ENCODE measurements around the gene CNR1. TPM values are rescaled to one million over a fixed set of nuclear protein-coding genes. Genes with fewer than 3 reads are reported as not detected.

The CNR1 gene
- total and polyA plus RNA-seq, 7 donors, result under 0.01 to 27.7 (median 19.1) TPM

- intact Hi-C loops (cut with DNase I), result no loop called here
- WGBS, 2 donors, result 87 to 92% methylated on average over 4 of the region's 4 CpGs
- H3K4me3 ChIP-seq, result no peak overlapping the region
- DNase-seq, result no peak
- no peaks in the 10 kb centered on the region for H3K9me3 ChIP-seq
- no peaks in the 10 kb centered on the region for H3K4me1 ChIP-seq
- no peaks in the 10 kb centered on the region for H3K27me3 ChIP-seq
- H3K36me3 ChIP-seq, result no peaks in the 10 kb centered on the region
- TF ChIP-seq EP300 (IDR thresholded peaks at IDR 0.05) (no peak), POLR2A (IDR thresholded peaks at IDR 0.05) (no peak), CTCF (IDR thresholded peaks at IDR 0.05) (no peak), POLR2AphosphoS5 (IDR thresholded peaks at IDR 0.05) (no peak)
- no peak overlapping the region for H3K27ac ChIP-seq
Measured at GRCh38 chr6:88184921-88185320, 18.8 kb upstream of the CNR1 start.

- TF ChIP-seq EP300 (IDR thresholded peaks at IDR 0.05) (no peak), CTCF (IDR thresholded peaks at IDR 0.05) (no peak), POLR2AphosphoS5 (IDR thresholded peaks at IDR 0.05) (no peak), POLR2A (IDR thresholded peaks at IDR 0.05) (no peak)
- H3K36me3 ChIP-seq, result no peaks in the 10 kb centered on the region
- no peaks in the 10 kb centered on the region for H3K27me3 ChIP-seq
- no peaks in the 10 kb centered on the region for H3K9me3 ChIP-seq
- H3K4me3 ChIP-seq, result no peak overlapping the region
- WGBS, 2 donors, result 74 to 85% methylated on average over 2 of the region's 2 CpGs
- no peaks in the 10 kb centered on the region for H3K4me1 ChIP-seq
- no peak overlapping the region for H3K27ac ChIP-seq
- intact Hi-C loops (cut with DNase I), result no loop called here
- no peak for DNase-seq
Measured at GRCh38 chr6:88183471-88183870, 17.3 kb upstream of the CNR1 start.

- WGBS, 2 donors, result 29 to 30% methylated on average over 1 of the region's 1 CpG
- Histone ChIP-seq H3K27me3 (no peaks in the 10 kb centered on the region), H3K4me3 (no peak overlapping the region), H3K4me1 (no peaks in the 10 kb centered on the region), H3K9me3 (no peaks in the 10 kb centered on the region), H3K36me3 (no peaks in the 10 kb centered on the region), H3K27ac (no peak overlapping the region)
- intact Hi-C loops (cut with DNase I), result no loop called here
- TF ChIP-seq CTCF (IDR thresholded peaks at IDR 0.05) (no peak), POLR2AphosphoS5 (IDR thresholded peaks at IDR 0.05) (no peak), EP300 (IDR thresholded peaks at IDR 0.05) (no peak), POLR2A (IDR thresholded peaks at IDR 0.05) (no peak)
- no peak for DNase-seq
Measured at GRCh38 chr6:88179692-88180091, 13.5 kb upstream of the CNR1 start.

- Histone ChIP-seq H3K4me1 (no peaks in the 10 kb centered on the region), H3K9me3 (no peaks in the 10 kb centered on the region), H3K36me3 (no peaks in the 10 kb centered on the region), H3K27me3 (no peaks in the 10 kb centered on the region), H3K27ac (no peak overlapping the region), H3K4me3 (no peak overlapping the region)
- intact Hi-C loops (cut with DNase I), result no loop called here
- TF ChIP-seq POLR2A (IDR thresholded peaks at IDR 0.05) (no peak), EP300 (IDR thresholded peaks at IDR 0.05) (no peak), CTCF (IDR thresholded peaks at IDR 0.05) (no peak), POLR2AphosphoS5 (IDR thresholded peaks at IDR 0.05) (no peak)
- DNase-seq, result no peak
- WGBS, 2 donors, result 54 to 61% methylated on average over 3 of the region's 3 CpGs
Measured at GRCh38 chr6:88177961-88178464, 11.9 kb upstream of the CNR1 start.

GRCh38 chr6:88174906-88175305, 8.8 kb upstream of the CNR1 start:
- Histone ChIP-seq H3K9me3 (no peaks in the 10 kb centered on the region), H3K36me3 (no peaks in the 10 kb centered on the region), H3K4me3 (no peak overlapping the region), H3K4me1 (no peaks in the 10 kb centered on the region), H3K27ac (no peak overlapping the region), H3K27me3 (no peaks in the 10 kb centered on the region)
- 84 to 91% methylated on average over 4 of the region's 4 CpGs for WGBS, 2 donors
- TF ChIP-seq CTCF (IDR thresholded peaks at IDR 0.05) (no peak), POLR2A (IDR thresholded peaks at IDR 0.05) (no peak), EP300 (IDR thresholded peaks at IDR 0.05) (no peak), POLR2AphosphoS5 (IDR thresholded peaks at IDR 0.05) (no peak)
- no peak for DNase-seq
- intact Hi-C loops (cut with DNase I), result no loop called here

Measured in sigmoid colon (tissue), 7 donors.